Caco-2 (cell line): ENCODE data around the gene DAO. TPM values are rescaled to one million over a fixed set of nuclear protein-coding genes. Genes with fewer than 3 reads are reported as not detected.
"Not testable (repeated sequence)": the region's sequence is repeated elsewhere in the genome, so short reads cannot be mapped to it uniquely, and the experiment has no call there.

Source experiments
- BruUV-seq: library from RNA; stranded (reverse); fragments of 400-500 nt; replicated peaks from 2 replicates; lab custom pipeline; 2021; lab: Mats Ljungman, UMichigan
- CTCF ChIA-PET: fragments of 300-600 bp; sonication (Branson Sonifier 250); formaldehyde crosslinking; loops from one replicate; lab custom pipeline; 2022; ENCODE audit warnings: antibody characterized with exemption; lab: Charles Lee
- POLR2A ChIA-PET: fragments of 300-600 bp; sonication (Branson Sonifier 250); formaldehyde crosslinking; loops from one replicate; lab custom pipeline; 2022; ENCODE audit warnings: antibody characterized with exemption; lab: Charles Lee
- DNase-seq, 2 experiments: peaks; one replicate each; pipeline versions ENCODE4 v3.0.0 to v3.0.0-alpha.2; 2020 to 2022
- H3K27me3 ChIP-seq: replicated peaks from 2 replicates; pipeline ENCODE4 v1.6.0; 2011; ENCODE audit warnings: low read length; ENCODE audit not compliant: control insufficient read depth, insufficient read depth
- H3K36me3 ChIP-seq: 2 replicates; pipeline ENCODE4 v1.5.1; 2011; ENCODE audit warnings: low read length; ENCODE audit not compliant: control insufficient read depth, insufficient read depth
- H3K4me1 ChIP-seq: fragments of 250-450 bp; sonication (Bioruptor Pico); 2 replicates; pipeline ENCODE4 v1.5.1; 2020; ENCODE audit warnings: mild to moderate bottlenecking
- H3K4me3 ChIP-seq: 2 replicates; pipeline ENCODE4 v1.5.1; 2011; ENCODE audit warnings: low read depth, mild to moderate bottlenecking, control low read depth, low read length
- H3K9me3 ChIP-seq: fragments of 250-450 bp; sonication (Bioruptor Pico); 2 replicates; pipeline ENCODE4 v1.5.1; 2020; ENCODE audit warnings: mild to moderate bottlenecking, moderate library complexity
- H3K27ac Mint-ChIP-seq: one replicate; pipeline ENCODE4 v1.8.0; 2022; ENCODE audit warnings: mixed read lengths; ENCODE audit not compliant: unreplicated experiment
- H3K27me3 Mint-ChIP-seq: one replicate; pipeline ENCODE4 v1.8.0; 2022; ENCODE audit warnings: mixed read lengths; ENCODE audit not compliant: insufficient read depth, unreplicated experiment
- H3K36me3 Mint-ChIP-seq: one replicate; pipeline ENCODE4 v1.8.0; 2022; ENCODE audit warnings: mild to moderate bottlenecking, mixed read lengths; ENCODE audit not compliant: insufficient read depth, unreplicated experiment
- H3K4me1 Mint-ChIP-seq: one replicate; pipeline ENCODE4 v1.8.0; 2022; ENCODE audit warnings: low read depth, mixed read lengths; ENCODE audit not compliant: unreplicated experiment
- H3K4me3 Mint-ChIP-seq: one replicate; pipeline ENCODE4 v1.8.0; 2022; ENCODE audit warnings: mild to moderate bottlenecking, moderate library complexity, mixed read lengths; ENCODE audit not compliant: unreplicated experiment
- H3K9me3 Mint-ChIP-seq: one replicate; pipeline ENCODE4 v1.8.0; 2022; ENCODE audit warnings: mixed read lengths; ENCODE audit not compliant: unreplicated experiment
- intact Hi-C: fragments of 100-400 bp; cut with micrococcal nuclease; formaldehyde crosslinking; loops from one replicate; pipeline ENCODE4 v1.10.0; 2022; ENCODE audit not compliant: unreplicated experiment
- total RNA-seq: library from RNA; stranded (reverse); gene quantifications from 2 replicates; pipeline ENCODE4 v1.2.3, GENCODE V29; 2022
- TF ChIP-seq, protein P1 (sequence below), 2 experiments: fragments of 200-600 bp in 1 of 2; IDR thresholded peaks; 1 replicate in 1 of 2; 2 replicates in 1 of 2; pipeline versions ENCODE4 v1.5.1 to v1.8.0; 2011 to 2022; ENCODE audit warnings: antibody characterized with exemption in 1 of 2, control low read depth in 1 of 2, inconsistent platforms in 1 of 2, low read depth in 1 of 2, low read length in 1 of 2, mild to moderate bottlenecking in 1 of 2, moderate library complexity in 1 of 2; ENCODE audit not compliant: insufficient read depth in 1 of 2, severe bottlenecking in 1 of 2, unreplicated experiment in 1 of 2

The DAO gene
- total RNA-seq, 1 experiment from 2014 or later = not detected

DNA sequence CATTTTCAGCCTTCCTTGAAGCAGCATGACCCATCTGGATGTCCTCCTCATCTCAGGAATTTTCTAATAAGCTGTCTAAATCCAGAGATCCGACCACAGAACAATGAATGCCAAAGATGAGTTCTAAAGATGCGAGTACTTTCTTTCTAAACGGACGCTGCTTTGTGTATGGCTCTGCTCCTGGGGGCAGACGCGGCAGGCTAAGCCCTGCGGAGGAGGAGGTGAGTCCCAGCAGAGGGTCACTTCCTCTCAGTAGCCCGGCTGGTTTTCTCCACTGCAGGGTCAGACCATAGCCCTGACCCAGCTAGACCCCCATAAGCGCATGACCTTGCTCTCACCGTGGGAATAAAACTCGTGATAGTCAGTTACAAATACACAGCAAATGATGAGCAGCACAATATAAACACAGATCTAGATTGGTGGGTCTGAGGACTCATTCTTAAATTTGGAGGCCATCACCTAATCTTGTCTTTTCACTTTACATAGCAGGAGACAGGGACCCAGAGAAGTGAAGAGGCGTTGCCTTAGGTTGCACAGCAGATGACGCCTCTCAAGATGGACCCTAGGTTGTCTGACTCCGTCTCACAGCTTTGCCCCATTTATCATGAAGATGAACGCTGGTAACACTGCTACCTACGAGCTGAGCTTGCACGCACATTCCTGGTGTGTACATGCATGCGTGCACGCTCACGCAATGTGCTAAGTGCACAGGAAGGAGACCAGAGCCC lies 39.1 kb upstream of the DAO start:
- POLR2A ChIA-PET = no interaction called here

DNA sequence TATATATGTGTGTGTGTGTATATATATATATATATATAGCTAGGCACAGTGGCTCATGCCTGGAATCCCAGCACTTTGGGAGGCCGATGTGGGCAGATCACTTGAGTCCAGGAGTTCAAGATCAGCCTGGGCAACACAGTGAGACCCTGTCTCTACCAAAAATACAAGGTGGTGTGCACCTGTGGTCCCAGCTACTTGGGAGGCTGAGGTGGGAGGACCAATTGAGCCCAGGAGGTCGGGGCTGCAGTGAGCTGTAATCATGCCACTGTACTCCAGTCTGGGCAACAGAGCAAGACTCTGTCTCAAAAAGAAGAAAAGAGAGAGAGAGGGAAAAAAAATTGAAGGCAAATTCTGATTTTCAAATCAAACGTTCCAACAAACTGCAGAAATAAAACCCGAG lies 38.1 kb upstream of the DAO start:
- H3K27ac Mint-ChIP-seq = not testable (repeated sequence)
- H3K36me3 Mint-ChIP-seq = peaks cover 16% of the 10 kb centered on the region

More for the DNA sequence above, 39.1 kb upstream of the DAO start:
- TF ChIP-seq, protein P1, sequence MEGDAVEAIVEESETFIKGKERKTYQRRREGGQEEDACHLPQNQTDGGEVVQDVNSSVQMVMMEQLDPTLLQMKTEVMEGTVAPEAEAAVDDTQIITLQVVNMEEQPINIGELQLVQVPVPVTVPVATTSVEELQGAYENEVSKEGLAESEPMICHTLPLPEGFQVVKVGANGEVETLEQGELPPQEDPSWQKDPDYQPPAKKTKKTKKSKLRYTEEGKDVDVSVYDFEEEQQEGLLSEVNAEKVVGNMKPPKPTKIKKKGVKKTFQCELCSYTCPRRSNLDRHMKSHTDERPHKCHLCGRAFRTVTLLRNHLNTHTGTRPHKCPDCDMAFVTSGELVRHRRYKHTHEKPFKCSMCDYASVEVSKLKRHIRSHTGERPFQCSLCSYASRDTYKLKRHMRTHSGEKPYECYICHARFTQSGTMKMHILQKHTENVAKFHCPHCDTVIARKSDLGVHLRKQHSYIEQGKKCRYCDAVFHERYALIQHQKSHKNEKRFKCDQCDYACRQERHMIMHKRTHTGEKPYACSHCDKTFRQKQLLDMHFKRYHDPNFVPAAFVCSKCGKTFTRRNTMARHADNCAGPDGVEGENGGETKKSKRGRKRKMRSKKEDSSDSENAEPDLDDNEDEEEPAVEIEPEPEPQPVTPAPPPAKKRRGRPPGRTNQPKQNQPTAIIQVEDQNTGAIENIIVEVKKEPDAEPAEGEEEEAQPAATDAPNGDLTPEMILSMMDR (IDR thresholded peaks at IDR 0.05; ENCODE audit: insufficient read depth in 1 of 2, low read depth in 1 of 2, low read length in 1 of 2, severe bottlenecking in 1 of 2, unreplicated experiment in 1 of 2) = no peak
- Histone ChIP-seq H3K27me3 (no peaks in the 10 kb centered on the region), H3K4me1 (no peaks in the 10 kb centered on the region), H3K9me3 (no peaks in the 10 kb centered on the region), H3K36me3 (no peaks in the 10 kb centered on the region), H3K4me3 (no peak overlapping the region)
- intact Hi-C loops = no loop called here
- Mint-ChIP-seq H3K9me3 (no peaks in the 10 kb centered on the region), H3K4me3 (no peak overlapping the region), H3K27ac (no peak overlapping the region), H3K27me3 (no peaks in the 10 kb centered on the region), H3K36me3 (peaks cover 15% of the 10 kb centered on the region), H3K4me1 (peaks cover 3% of the 10 kb centered on the region)
- no TSS peak for BruUV-seq
- CTCF ChIA-PET = interaction anchor here (0.6 kb wide), 1 partner anchor 232 kb away, joined by 5 read pairs; no protein-coding TSS in a partner anchor
- DNase-seq = no peak

DNA sequence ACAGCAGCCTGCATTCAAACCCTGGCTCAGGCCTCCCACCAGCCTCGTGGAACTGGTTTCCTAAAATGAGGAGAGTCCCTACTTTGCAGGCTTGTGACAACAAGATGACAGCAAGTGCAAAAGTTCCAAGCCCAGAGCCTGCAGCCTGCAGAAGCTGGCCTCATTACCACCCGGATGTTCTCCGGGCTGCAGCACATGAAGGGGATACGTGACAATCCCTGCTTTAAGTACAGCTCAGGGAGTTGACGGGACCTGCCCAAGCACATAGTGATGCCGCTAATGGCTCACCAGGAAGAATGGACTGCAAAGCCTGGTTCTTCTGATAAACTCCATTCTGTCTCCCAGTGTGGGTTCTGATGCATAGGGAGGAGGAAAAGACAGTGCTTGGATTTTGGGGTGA lies 37.5 kb upstream of the DAO start:
- Histone ChIP-seq H3K9me3 (no peaks in the 10 kb centered on the region), H3K4me3 (no peak overlapping the region), H3K36me3 (no peaks in the 10 kb centered on the region; the same call in 1 of the 2 replicates), H3K4me1 (peaks cover 5% of the 10 kb centered on the region), H3K27me3 (no peaks in the 10 kb centered on the region)
- H3K4me1 Mint-ChIP-seq = peaks cover 9% of the 10 kb centered on the region
- peaks cover 21% of the 10 kb centered on the region for H3K36me3 Mint-ChIP-seq
- no peaks in the 10 kb centered on the region for H3K27me3 Mint-ChIP-seq
- BruUV-seq = no TSS peak
- TF ChIP-seq, protein P1 (IDR thresholded peaks at IDR 0.05; ENCODE audit: insufficient read depth in 1 of 2, low read depth in 1 of 2, low read length in 1 of 2, severe bottlenecking in 1 of 2, unreplicated experiment in 1 of 2) = no peak
- H3K27ac Mint-ChIP-seq = no peak overlapping the region
- no peak for DNase-seq
- H3K9me3 Mint-ChIP-seq = no peaks in the 10 kb centered on the region
- no peak overlapping the region for H3K4me3 Mint-ChIP-seq
- intact Hi-C loops = no loop called here
- ChIA-PET CTCF (no interaction called here), POLR2A (no interaction called here)

More for the DNA sequence above, 38.1 kb upstream of the DAO start:
- H3K27me3 ChIP-seq, POLR2A ChIA-PET, H3K27me3 Mint-ChIP-seq, H3K4me3 Mint-ChIP-seq, H3K4me1 Mint-ChIP-seq, BruUV-seq, H3K9me3 Mint-ChIP-seq, H3K9me3 ChIP-seq, H3K36me3 ChIP-seq, intact Hi-C loops, CTCF ChIA-PET, H3K4me3 ChIP-seq, DNase-seq, H3K4me1 ChIP-seq: not testable (repeated sequence)
